NCI-H510A treated with DMSO at 0.1 percent for 48 hours (cell line): ENCODE measurements around the gene PINLYP.
"Not testable (repeated sequence)": the region's sequence is repeated elsewhere in the genome, so short reads cannot be mapped to it uniquely, and the experiment has no call there.

Experiments used
- DNase-seq: peaks from one replicate; lab custom pipeline; 2025; lab: John Stamatoyannopoulos, UW

The PINLYP gene

DNA sequence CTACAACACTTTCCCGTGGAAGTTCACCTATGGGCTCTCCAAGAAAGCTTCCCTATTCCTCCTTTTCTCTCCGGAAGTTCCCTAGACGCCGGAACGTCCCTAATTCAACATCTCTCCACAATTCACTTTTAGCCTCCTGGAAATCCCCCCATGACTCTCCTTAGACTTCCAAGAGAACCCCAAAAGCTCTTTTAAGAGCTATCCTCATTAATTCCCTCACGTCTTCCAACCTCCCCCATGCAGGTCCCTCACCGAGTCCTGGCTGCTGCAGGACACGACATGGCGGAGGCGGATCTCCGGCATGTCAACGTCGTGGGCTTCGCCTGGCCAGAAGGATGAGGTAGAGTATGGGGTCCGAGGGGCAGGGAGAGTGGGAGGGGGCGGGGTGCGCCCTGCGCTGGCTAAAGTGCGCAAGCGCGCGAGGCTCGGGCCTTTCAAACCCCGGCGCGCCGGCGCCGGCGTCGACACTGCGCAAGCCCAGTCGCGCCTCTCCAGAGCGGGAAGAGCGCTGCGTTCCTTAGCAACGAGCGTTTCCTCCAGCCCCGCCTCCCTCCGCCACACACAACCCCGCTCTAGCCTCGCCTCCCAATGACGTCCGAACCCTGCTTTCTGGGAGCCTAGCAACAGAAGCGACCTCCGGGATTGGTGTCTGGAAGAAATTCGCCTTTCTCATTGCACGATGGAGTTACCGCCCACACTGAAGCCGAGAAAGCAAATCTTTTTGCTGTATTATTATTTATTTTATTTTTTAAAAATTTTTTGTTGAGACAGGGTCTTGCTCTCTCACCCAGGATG is at the start of gene PINLYP, which contains the start of gene XRCC1:
Gene PINLYP (plus strand): TSS at position 646 of the 795 bp plus-strand sequence. CDS start 1,391 bp downstream, outside the sequence.
Gene XRCC1 (minus strand): TSS at position 372 of the 795 bp plus-strand sequence. CDS start 69 bp downstream, at position 303.
- DNase-seq: peak; percentile 94

- DNase-seq: no peak
These were observed 49.5 kb upstream of the PINLYP start for GRCh38 chr19:43525836-43526771.

DNA sequence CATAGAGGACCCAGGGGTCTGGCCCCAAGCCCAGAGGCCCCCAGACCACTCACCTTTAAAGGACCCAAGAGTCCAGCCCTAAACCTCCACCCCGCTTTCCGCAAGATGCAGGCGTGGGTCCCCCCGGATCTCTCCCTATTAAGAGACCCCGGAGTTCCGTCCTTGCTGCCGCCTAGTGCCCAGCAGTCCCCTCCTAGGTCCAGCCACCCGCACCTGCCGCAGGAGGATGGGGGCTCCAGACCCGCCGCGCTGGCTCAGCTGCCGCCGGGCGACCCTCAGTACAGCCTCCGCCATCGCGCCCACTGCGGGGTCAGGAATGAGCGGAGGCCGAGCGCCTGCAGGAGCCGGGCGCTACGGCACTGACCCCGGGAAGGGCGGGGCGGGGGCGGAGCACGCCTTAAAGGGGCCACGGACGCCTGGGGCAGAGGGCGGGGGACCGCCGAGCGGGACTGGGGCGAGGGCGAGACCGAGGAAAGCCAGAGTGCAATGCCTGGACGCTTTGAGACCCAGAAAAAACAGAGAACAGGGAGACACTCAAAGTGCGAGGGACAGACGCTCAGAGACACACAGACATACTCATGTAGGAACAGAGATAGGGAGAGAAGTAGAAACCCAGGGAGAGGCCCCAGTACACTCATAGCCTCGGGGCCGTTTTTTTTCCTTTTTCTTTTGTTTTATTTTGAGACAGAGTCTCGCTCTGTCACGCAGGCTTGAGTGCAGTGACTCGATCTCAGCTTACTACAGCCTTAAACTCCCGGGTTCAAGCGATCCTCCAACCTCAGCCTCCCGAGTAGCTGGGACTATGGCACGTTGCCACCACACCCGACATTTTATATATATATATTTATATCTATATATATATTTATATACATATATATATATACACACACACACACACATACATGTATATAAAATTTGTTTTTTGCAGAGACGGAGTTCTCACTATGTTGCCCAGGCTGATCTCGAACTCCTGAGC is 48.4 kb upstream of the PINLYP start, which contains the start of gene ETHE1:
Gene ETHE1 (minus strand): TSS at position 318 of the 976 bp plus-strand sequence. CDS start 24 bp downstream, at position 294.
- peak; percentile 11 for DNase-seq

- peak; percentile 72 for DNase-seq
These were observed 47.6 kb upstream of the PINLYP start for GRCh38 chr19:43527860-43528622.

- no peak for DNase-seq
These were observed 43.0 kb upstream of the PINLYP start for GRCh38 chr19:43532571-43532961.

DNA sequence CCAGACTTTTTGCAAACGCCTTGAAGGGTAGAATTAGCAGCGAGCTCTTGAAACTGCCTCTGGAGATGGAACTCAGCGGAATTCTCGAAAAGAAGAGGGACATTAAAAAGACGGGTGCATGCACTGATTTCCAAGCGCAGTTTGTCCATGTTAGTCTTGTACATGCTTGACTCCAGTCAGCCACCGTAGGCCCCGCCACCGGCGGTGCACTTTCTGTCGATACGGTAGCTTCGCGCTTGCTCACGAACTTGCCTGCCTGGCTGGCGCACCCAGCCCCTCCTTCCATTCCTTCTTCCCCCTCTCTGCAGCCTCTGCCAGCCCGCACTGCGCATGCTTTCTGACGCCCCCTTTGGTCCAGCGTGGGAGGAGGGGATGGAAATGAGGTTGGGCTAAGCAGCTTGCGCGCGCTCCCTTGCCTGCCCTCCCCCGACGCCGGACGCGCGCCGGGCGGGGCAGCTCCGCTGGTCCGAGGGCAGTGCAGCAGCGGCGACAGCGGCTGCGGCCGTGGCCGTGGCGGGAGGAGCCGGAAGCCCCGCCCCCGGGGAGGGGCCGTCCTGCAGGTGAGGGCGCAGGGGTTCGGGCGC is 42.5 kb upstream of the PINLYP start, which contains the start of gene ZNF575:
Gene ZNF575 (plus strand): TSS at position 227 of the 584 bp plus-strand sequence. CDS start 1,235 bp downstream, outside the sequence.
- DNase-seq: peak; percentile 87

- DNase-seq: peak; percentile 80
These were observed 41.9 kb upstream of the PINLYP start for GRCh38 chr19:43533546-43534304.

- DNase-seq: no peak
These were observed 41.2 kb upstream of the PINLYP start for GRCh38 chr19:43534305-43534815.

DNA sequence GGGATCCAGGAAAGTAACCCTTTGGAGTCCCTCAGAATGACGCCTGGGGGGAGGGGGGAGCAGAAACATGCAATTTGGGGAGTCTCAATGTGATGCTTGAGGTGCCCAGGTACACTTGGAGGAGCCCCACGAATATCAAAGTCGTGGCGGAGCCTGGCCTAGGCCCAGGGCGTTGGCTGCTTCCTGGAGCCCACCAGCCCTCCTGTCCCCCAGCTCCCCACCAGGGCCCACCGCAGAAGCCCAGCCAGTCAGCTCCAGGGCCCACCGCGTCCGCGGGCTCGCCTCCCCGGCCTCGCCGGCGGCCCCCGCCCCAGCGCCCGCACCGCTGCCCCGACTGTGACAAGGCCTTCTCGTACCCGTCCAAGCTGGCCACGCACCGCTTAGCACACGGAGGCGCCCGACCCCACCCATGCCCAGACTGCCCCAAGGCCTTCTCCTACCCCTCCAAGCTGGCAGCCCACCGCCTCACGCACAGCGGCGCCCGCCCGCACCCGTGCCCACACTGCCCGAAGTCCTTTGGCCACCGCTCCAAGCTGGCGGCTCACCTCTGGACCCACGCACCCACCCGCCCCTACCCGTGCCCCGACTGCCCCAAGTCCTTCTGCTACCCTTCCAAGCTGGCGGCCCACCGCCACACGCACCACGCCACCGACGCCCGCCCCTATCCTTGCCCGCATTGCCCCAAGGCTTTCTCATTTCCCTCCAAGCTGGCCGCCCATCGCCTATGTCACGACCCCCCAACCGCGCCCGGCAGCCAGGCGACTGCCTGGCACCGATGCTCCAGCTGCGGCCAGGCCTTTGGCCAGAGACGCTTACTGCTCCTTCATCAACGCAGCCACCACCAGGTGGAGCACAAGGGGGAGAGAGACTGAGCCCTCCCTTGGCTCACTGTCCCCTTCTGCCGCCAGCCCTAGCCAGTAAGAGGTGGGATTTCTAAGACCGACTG is 40.5 kb upstream of the PINLYP start:
- no peak for DNase-seq

DNA sequence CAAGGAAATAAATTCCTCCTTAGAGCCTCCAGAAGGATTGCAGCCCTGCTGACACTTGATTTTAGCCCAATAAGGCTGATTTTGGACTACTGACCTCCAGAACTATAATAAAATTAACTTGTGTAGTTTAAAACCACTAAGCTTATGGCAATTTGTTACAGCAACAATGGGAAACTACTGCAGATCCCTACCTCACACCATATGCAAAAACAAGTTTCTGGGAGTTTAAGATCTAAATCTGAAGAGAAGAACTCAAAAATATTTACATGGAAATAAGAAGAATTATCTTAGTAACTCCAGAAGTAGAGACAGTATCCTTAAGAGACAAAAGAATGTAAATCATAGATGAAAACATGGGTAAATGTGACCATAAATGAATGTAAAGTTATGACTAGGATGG is 36.7 kb upstream of the PINLYP start:
- DNase-seq: no peak

- DNase-seq: no peak
These were observed 35.2 kb upstream of the PINLYP start for GRCh38 chr19:43540381-43540780.

- no peak for DNase-seq
These were observed 33.5 kb upstream of the PINLYP start for GRCh38 chr19:43541920-43542650.

DNA sequence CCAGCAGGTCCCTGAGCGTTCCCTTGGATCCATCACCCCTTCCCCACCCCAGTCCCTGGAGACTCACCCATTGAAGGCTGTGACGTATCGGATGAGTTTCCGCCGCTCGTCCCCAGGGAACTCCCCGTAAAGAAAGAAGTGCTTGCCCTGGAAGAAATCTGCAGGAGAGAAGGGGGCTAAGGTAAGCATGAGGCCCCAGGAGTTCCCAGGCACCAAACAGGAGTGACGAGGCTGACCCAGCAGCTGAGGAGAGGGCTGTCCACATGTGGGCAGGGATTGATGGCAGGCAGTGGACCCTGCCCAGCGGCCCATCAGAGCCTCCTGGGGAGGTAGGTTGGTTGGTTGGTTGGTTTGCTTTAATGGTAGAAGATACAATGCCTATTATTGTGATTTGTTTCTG is 31.5 kb upstream of the PINLYP start:
- DNase-seq: no peak

DNA sequence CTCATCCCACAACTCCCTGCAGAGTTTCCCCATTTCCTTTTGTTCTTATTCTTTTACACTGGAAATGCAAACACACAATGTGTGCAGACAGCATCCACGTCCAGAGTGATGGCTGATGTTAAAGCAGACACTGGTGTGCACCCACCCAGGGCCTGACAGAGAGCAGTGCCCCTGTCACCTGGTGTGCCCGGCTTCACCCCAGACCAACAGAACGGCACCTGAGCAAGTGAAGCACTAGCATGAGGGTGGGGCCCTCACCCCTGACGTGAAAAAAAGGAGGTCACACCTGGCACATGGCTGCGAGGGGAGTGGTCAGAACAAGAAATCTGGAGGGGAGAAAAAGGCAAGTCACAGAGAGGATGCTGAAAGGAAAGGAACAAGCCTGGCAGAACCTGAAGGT is 30.3 kb upstream of the PINLYP start:
- no peak for DNase-seq

DNA sequence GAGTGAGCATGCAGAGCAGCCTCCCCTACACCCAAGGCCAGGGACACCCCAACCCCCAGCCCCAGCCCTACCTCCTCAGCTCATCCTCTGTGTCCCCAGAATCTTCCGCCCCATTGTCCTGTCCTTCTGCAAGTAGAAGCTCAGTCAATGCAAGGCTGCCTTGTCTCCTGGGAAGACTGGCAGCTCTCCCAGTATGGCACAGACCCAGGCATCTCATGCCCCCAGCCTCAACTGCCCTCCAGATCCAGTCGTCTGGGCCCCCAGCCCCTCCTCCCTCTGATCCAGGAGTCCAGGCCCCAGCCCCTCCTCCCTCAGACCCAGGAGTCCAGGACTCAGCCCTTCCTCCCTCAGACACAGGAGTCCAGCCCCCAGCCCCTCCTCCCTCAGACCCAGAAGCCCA is 29.6 kb upstream of the PINLYP start:
- DNase-seq: no peak

DNA sequence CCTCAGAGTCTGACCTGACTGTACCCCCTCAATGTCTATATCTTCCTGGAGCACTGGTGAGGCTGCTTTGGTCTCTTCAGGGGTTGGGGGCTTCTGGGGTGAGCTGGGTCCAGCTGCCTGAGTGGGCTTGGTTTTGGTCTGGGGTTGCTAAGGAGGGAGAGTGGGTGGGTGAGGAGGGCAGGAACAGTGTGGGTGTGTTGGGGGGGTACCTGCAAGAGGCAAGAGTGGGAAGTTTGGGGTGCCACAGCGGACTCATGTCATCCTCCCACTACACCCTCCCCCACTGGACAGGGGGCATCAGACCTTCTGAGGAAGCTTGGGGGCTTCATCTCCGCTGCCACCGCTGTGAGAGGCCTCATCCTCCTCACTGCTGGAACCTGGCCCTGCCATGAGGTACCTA is 29.0 kb upstream of the PINLYP start:
- no peak for DNase-seq

GRCh38 chr19:43547926-43548325 is 27.7 kb upstream of the PINLYP start:
- not testable (repeated sequence) for DNase-seq
